SU-DHL-6 (cell line): ENCODE data around the gene CHMP4B.

Experiments
- H2AFZ ChIP-seq: fragments of 200-600 bp; sonication (generic); 2 replicates; pipeline ENCODE4 v1.6.1; 2014; ENCODE audit warnings: low read depth, mild to moderate bottlenecking, moderate library complexity, mixed read lengths, antibody characterized with exemption, low read length; ENCODE audit not compliant: severe bottlenecking
- H3F3A ChIP-seq: fragments of 200-600 bp; shearing (Covaris generic); 2 replicates; pipeline ENCODE4 v1.6.0; 2016; ENCODE audit warnings: antibody characterized with exemption, mild to moderate bottlenecking; ENCODE audit not compliant: insufficient read depth
- H3K27ac ChIP-seq: fragments of 200-600 bp; sonication (generic); 2 replicates; pipeline ENCODE4 v1.5.1; 2016; ENCODE audit warnings: low read depth, mild to moderate bottlenecking, low read length, moderate library complexity, mixed read lengths
- H3K27me3 ChIP-seq: fragments of 200-600 bp; sonication (generic), shearing (Covaris generic); 2 replicates; pipeline ENCODE4 v1.6.0; 2014; ENCODE audit warnings: mild to moderate bottlenecking, low read length
- H3K36me3 ChIP-seq: fragments of 200-600 bp; sonication (generic); 2 replicates; pipeline ENCODE4 v1.6.1; 2014; ENCODE audit warnings: mild to moderate bottlenecking, low read length, mixed read lengths
- H3K4me2 ChIP-seq: fragments of 300-600, 200-600 bp; shearing (Covaris generic), sonication (generic); 2 replicates; pipeline ENCODE4 v1.6.0; 2014; ENCODE audit warnings: low read length, low read depth, mild to moderate bottlenecking; ENCODE audit not compliant: poor library complexity, severe bottlenecking
- H3K4me3 ChIP-seq: fragments of 200-600 bp; sonication (generic); 2 replicates; pipeline ENCODE4 v1.5.1; 2014; ENCODE audit warnings: antibody characterized with exemption, low read length, mild to moderate bottlenecking, mixed read lengths; ENCODE audit not compliant: insufficient read depth, poor library complexity, severe bottlenecking
- H3K79me2 ChIP-seq: fragments of 200-600 bp; sonication (generic); 2 replicates; pipeline ENCODE4 v1.6.1; 2014; ENCODE audit warnings: mild to moderate bottlenecking, low read length, moderate library complexity; ENCODE audit not compliant: insufficient read depth
- H3K9ac ChIP-seq: fragments of 200-600 bp; sonication (generic); 2 replicates; pipeline ENCODE4 v1.7.0; 2014; ENCODE audit warnings: mild to moderate bottlenecking, low read length
- H3K9me2 ChIP-seq: fragments of 200-600 bp; sonication (generic); replicated peaks from 2 replicates; pipeline ENCODE4 v1.6.1; 2014; ENCODE audit warnings: low read length; ENCODE audit not compliant: insufficient read depth
- H3K9me3 ChIP-seq: fragments of 200-600 bp; sonication (generic); 2 replicates; pipeline ENCODE4 v1.6.1; 2014; ENCODE audit warnings: low read length, mixed read lengths; ENCODE audit not compliant: insufficient read depth
- H4K20me1 ChIP-seq: fragments of 200-600 bp; sonication (generic); 2 replicates; pipeline ENCODE4 v1.6.1; 2014; ENCODE audit warnings: low read depth, mild to moderate bottlenecking, antibody characterized with exemption, low read length, moderate library complexity, mixed read lengths
- EZH2phosphoT487 ChIP-seq: fragments of 200-600 bp; sonication (generic), shearing (Covaris generic); conservative IDR thresholded peaks from 2 replicates; pipeline ENCODE4 v1.6.1; 2018; ENCODE audit warnings: mild to moderate bottlenecking, antibody characterized with exemption, low read length, moderate library complexity, mixed read lengths
- TF ChIP-seq, protein P1 (sequence below): fragments of 200-600 bp; sonication (generic); IDR thresholded peaks from one replicate; pipeline ENCODE4 v1.5.1; 2017; ENCODE audit warnings: antibody characterized with exemption, mild to moderate bottlenecking, low read length, moderate library complexity; ENCODE audit not compliant: insufficient read depth, poor library complexity, severe bottlenecking

Gene CHMP4B

GRCh38 chr20:33810885-33811775 is at the start of gene CHMP4B:
TSS of gene CHMP4B (plus strand) at chr20:33811348. CDS start at chr20:33811469, 121 bp downstream.
- TF ChIP-seq, protein P1, sequence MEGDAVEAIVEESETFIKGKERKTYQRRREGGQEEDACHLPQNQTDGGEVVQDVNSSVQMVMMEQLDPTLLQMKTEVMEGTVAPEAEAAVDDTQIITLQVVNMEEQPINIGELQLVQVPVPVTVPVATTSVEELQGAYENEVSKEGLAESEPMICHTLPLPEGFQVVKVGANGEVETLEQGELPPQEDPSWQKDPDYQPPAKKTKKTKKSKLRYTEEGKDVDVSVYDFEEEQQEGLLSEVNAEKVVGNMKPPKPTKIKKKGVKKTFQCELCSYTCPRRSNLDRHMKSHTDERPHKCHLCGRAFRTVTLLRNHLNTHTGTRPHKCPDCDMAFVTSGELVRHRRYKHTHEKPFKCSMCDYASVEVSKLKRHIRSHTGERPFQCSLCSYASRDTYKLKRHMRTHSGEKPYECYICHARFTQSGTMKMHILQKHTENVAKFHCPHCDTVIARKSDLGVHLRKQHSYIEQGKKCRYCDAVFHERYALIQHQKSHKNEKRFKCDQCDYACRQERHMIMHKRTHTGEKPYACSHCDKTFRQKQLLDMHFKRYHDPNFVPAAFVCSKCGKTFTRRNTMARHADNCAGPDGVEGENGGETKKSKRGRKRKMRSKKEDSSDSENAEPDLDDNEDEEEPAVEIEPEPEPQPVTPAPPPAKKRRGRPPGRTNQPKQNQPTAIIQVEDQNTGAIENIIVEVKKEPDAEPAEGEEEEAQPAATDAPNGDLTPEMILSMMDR, result no peak
- no peak for TF ChIP-seq EZH2phosphoT487
- no peaks in the 10 kb centered on the region for H3K9me3 ChIP-seq
- peak within 1 kb of the TSS; percentile 79 for H2AFZ ChIP-seq

DNA sequence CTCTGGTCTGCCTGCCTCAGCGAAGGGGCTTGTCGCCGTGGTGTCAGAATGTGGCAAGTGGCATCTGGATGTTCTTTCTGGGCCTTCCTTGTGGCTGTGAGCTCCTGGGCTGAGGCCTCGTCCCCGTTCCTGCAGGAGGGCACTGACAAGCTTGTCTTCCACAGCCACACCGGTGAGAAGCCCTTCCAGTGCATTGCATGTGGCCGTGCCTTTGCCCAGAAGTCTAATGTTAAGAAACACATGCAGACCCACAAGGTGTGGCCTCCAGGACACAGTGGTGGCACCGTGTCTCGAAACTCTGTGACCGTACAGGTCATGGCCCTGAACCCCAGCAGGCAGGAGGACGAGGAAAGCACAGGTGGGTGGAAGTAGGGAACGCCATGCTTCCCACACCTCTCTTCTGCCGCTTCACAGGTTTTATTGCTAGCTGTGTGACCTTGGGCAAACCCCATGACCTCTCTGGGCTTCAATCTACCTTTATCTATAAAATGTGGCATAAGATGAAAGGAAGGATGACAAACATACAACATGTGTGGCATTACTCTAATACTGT is 49.4 kb upstream of the CHMP4B start:
- no peaks in the 10 kb centered on the region for H3F3A ChIP-seq
- no peaks in the 10 kb centered on the region for H3K79me2 ChIP-seq
- no peak overlapping the region for H3K4me3 ChIP-seq
- no peak overlapping the region for H2AFZ ChIP-seq
- TF ChIP-seq, protein P1, result no peak
- TF ChIP-seq EZH2phosphoT487, result no peak
- H4K20me1 ChIP-seq, result no peaks in the 10 kb centered on the region
- no peak overlapping the region for H3K4me2 ChIP-seq
- no peaks in the 10 kb centered on the region; the same call in 1 of the 2 replicates for H3K9me3 ChIP-seq
- H3K9me2 ChIP-seq, result no peaks in the 10 kb centered on the region
- no peak overlapping the region for H3K27ac ChIP-seq
- peaks cover 7% of the 10 kb centered on the region for H3K36me3 ChIP-seq
- no peak overlapping the region for H3K9ac ChIP-seq
- H3K27me3 ChIP-seq, result no peaks in the 10 kb centered on the region

More at GRCh38 chr20:33810885-33811775, at the start of gene CHMP4B:
- no peaks in the 10 kb centered on the region for H3F3A ChIP-seq
- peak within 1 kb of the TSS; percentile 81 for H3K27ac ChIP-seq
- peak within 1 kb of the TSS; percentile 94 for H3K4me3 ChIP-seq
- H3K9ac ChIP-seq, result peak within 1 kb of the TSS; percentile 92
- H3K27me3 ChIP-seq, result no peaks in the 10 kb centered on the region
- peaks cover 49% of the 10 kb centered on the region for H3K79me2 ChIP-seq
- peak within 1 kb of the TSS; percentile 74 for H3K4me2 ChIP-seq
- 0 out of 2 replicates have a peak, but pooled peaks cover 1% of the 10 kb centered on the region for H3K36me3 ChIP-seq
- peaks cover 10% of the 10 kb centered on the region; the same call in 1 of the 2 replicates for H4K20me1 ChIP-seq
- H3K9me2 ChIP-seq, result no peaks in the 10 kb centered on the region

DNA sequence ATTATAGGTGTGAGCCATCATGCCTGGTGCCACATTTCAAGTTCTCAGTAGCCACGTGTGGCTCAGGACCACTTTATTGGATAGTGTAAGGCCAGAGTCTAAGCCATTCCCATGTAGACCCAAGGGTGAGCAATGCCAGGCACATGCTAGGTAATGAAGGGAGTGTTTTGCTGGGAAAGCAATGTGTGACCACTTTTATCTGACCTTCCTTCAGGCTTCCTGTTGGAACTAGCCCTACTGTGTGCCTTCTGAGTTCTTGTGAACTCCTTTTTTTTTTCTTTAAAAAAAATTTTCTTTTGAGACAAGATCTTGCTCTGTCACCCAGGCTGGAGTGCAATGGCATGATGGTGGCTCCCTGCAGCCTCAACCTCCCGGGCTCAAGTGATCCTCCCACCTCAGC is 46.0 kb upstream of the CHMP4B start:
- H3K36me3 ChIP-seq, result no peaks in the 10 kb centered on the region
- H3K27me3 ChIP-seq, result no peaks in the 10 kb centered on the region
- TF ChIP-seq, protein P1, result no peak
- TF ChIP-seq EZH2phosphoT487, result no peak
- H3K9me3 ChIP-seq, result no peaks in the 10 kb centered on the region
- no peak overlapping the region for H3K27ac ChIP-seq
- no peaks in the 10 kb centered on the region for H3K79me2 ChIP-seq
- no peak overlapping the region for H3K4me3 ChIP-seq
- H3K4me2 ChIP-seq, result no peak overlapping the region
- H4K20me1 ChIP-seq, result no peaks in the 10 kb centered on the region
- no peaks in the 10 kb centered on the region for H3K9me2 ChIP-seq
- H2AFZ ChIP-seq, result no peak overlapping the region
- no peak overlapping the region for H3K9ac ChIP-seq
- no peaks in the 10 kb centered on the region for H3F3A ChIP-seq
